ENCODE measurements around the gene STPG3. TPM values are rescaled to one million over a fixed set of nuclear protein-coding genes. Genes with fewer than 3 reads are reported as not detected.

The STPG3 gene
- total and polyA plus RNA-seq, 9 of the 15 experiments (the other 6 are each of a cell fraction or from before 2014, with no cell fraction given), result not detected

DNA sequence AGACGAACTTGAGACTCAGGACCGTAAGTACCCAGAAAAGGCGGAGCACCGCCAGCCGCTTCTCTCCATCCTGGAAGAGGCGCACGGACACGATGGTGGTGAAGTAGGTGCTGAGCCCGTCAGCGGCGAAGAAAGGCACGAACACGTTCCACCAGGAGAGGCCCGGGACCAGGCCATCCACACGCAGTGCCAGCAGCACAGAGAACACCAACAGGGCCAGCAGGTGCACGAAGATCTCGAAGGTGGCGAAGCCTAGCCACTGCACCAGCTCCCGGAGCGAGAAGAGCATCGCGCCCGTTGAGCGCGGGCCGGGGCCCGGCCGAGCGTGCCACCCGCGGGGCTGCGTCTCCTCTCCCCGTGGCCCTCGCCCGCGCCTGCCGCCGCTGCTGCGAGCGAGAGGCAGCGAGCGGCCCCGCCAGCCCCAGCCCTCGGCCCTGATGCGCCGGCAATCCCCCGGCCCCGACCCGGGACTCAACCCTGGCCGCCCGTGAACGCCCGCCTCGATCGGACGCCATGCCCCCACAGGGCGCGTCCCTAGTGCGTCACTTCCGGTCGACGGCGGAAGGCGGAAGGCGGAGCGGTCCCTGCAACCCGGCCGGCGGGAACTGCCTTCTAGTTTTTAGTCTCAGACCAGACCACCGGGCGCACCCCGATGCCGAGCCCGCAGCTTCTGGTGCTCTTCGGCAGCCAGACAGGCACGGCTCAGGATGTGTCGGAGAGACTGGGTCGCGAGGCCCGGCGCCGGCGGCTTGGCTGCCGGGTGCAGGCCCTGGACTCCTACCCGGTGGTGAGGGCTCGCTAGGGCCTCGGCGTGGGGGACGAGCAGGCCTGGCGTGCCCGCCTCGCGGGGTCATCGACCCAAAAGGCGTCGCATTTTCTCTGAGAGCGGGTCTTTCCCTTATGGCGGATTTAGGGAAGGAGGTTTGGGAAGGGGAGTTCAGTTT lies 45.7 kb upstream of the STPG3 start, which contains the start of the genes NDOR1 and TMEM203 (continued):
- TF ChIP-seq TRIM24 (IDR thresholded peaks at IDR 0.05) (peak in 1 of 2 experiments; percentile 26; a peak in 1 of 4 replicates), HDAC2 (IDR thresholded peaks at IDR 0.05) (peak; percentile 65; the same call in 1 of the 2 replicates), CHD7 (IDR thresholded peaks at IDR 0.05; ENCODE audit: low read depth, low read length) (no peak), UBTF (IDR thresholded peaks at IDR 0.05; ENCODE audit: borderline replicate concordance in 1 of 2, low read depth in 2 of 2, low read length in 2 of 2) (0 out of 4 replicates have a peak, but pooled peaks have one; percentile 29 to 39), CREM (IDR thresholded peaks at IDR 0.05; ENCODE audit: low read depth) (peak; percentile 99)
- TF ChIP-seq, protein P1, sequence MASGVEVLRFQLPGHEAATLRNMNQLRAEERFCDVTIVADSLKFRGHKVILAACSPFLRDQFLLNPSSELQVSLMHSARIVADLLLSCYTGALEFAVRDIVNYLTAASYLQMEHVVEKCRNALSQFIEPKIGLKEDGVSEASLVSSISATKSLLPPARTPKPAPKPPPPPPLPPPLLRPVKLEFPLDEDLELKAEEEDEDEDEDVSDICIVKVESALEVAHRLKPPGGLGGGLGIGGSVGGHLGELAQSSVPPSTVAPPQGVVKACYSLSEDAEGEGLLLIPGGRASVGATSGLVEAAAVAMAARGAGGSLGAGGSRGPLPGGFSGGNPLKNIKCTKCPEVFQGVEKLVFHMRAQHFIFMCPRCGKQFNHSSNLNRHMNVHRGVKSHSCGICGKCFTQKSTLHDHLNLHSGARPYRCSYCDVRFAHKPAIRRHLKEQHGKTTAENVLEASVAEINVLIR (CRISPR knock-in tag; IDR thresholded peaks at IDR 0.05), result peak; percentile 98
- TF ChIP-seq, protein P2, sequence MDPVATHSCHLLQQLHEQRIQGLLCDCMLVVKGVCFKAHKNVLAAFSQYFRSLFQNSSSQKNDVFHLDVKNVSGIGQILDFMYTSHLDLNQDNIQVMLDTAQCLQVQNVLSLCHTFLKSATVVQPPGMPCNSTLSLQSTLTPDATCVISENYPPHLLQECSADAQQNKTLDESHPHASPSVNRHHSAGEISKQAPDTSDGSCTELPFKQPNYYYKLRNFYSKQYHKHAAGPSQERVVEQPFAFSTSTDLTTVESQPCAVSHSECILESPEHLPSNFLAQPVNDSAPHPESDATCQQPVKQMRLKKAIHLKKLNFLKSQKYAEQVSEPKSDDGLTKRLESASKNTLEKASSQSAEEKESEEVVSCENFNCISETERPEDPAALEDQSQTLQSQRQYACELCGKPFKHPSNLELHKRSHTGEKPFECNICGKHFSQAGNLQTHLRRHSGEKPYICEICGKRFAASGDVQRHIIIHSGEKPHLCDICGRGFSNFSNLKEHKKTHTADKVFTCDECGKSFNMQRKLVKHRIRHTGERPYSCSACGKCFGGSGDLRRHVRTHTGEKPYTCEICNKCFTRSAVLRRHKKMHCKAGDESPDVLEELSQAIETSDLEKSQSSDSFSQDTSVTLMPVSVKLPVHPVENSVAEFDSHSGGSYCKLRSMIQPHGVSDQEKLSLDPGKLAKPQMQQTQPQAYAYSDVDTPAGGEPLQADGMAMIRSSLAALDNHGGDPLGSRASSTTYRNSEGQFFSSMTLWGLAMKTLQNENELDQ (CRISPR knock-in tag; IDR thresholded peaks at IDR 0.05; ENCODE audit: borderline replicate concordance), result peak; percentile 34; the same call in 1 of the 2 replicates
